ENCODE results near the gene CLECL1.

- TF ChIP-seq CTCF (IDR thresholded peaks at IDR 0.05): no peak
- no peak for TF ChIP-seq POLR2A (IDR thresholded peaks at IDR 0.05)
Measured at GRCh38 chr12:9730011-9730410, 2.9 kb downstream of the CLECL1 start.

Measured in upper lobe of left lung (tissue), 4 donors.